Hindlimb muscle (tissue), 1 donor: ENCODE results near the gene PCDHB16. TPM values are rescaled to one million over a fixed set of nuclear protein-coding genes. Genes with fewer than 3 reads are reported as not detected.
"Not testable (repeated sequence)": the region's sequence is repeated elsewhere in the genome, so short reads cannot be mapped to it uniquely, and the experiment has no call there.

Experiments
- DNase-seq: peaks from one replicate; pipeline ENCODE4 v3.0.0-alpha.2; 2013
- polyA plus RNA-seq: library from polyadenylated mRNA; unstranded; fragments of 120-200 nt; gene quantifications from one replicate; pipeline ENCODE4 v1.2.1, GENCODE V29; 2013; ENCODE audit not compliant: insufficient read length

The PCDHB16 gene
- polyA plus RNA-seq: 3.9 TPM

DNA sequence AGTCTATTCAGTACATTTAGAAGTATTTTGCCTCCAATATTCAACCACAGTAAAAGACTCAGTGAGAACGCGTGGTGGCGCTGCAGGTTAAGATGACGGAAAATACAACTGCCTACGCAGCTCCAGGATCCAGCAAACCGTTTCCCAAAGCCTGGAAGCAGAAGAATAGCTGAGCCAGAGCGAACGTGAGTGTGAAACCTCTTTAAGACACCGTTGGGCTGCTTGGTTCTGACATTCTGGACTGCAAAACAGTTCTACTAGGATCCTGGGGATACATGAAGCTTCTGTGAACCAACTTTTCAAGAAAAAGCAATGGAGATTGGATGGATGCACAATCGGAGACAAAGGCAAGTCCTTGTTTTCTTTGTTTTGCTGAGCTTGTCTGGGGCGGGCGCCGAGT is at the start of gene PCDHB16:
PCDHB16 (plus strand) TSS at position 140 of the 400 bp plus-strand sequence; CDS start at position 313, 173 bp downstream.
- DNase-seq: peak; percentile 8

GRCh38 chr5:141135030-141135717 is 47.0 kb upstream of the PCDHB16 start, which contains the start of gene PCDHB5:
Gene PCDHB5 (plus strand): TSS chr5:141135206. CDS start chr5:141135435, 229 bp downstream.
- DNase-seq: no peak

- DNase-seq: no peak
Observed at GRCh38 chr5:141135718-141136266, 46.4 kb upstream of the PCDHB16 start.

- not testable (repeated sequence) for DNase-seq
Observed at GRCh38 chr5:141137346-141137745, 44.8 kb upstream of the PCDHB16 start.

DNA sequence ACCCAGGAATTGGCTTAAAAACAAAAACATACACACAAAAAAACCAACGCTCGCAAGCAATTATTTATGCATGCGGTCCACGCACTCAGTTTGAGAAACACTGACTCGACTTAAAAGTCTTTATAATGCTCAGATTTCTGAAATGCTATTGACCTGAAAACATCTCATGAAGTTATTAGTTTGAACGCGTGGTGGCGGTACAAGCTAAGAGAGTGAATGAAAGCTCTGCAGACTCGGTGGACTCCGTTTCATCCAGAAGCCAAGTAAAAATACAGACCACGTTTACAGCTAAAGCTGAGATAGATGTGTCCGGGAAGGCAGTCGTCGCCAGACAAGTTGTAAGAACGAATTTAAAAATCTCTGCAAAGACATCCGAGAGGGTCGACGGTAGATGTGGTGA is 32.4 kb upstream of the PCDHB16 start, which contains the start of gene PCDHB6:
PCDHB6 (plus strand) TSS at position 246 of the 400 bp plus-strand sequence. CDS start 201 bp downstream, outside the sequence.
- no peak for DNase-seq

DNA sequence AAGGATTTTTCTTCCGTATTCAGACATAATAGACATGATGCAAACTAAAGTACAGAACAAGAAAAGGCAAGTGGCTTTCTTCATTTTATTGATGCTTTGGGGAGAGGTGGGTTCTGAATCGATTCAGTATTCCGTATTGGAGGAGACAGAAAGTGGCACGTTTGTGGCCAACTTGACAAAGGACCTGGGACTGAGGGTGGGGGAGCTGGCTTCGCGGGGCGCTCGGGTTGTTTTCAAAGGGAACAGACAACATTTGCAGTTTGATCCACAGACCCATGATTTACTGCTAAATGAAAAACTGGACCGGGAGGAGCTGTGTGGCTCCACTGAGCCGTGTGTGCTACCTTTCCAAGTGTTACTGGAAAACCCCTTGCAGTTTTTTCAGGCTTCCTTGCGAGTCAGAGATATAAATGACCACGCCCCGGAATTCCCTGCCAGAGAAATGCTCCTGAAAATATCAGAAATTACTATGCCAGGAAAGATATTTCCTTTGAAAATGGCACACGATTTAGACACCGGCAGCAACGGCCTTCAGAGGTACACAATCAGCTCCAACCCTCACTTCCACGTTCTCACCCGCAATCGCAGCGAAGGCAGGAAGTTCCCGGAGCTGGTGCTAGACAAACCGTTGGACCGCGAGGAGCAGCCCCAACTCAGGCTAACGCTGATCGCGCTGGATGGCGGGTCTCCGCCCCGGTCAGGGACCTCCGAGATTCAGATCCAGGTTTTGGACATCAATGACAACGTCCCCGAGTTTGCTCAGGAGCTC is 31.8 kb upstream of the PCDHB16 start:
- DNase-seq: no peak

- no peak for DNase-seq
Observed at GRCh38 chr5:141150993-141151325, 31.2 kb upstream of the PCDHB16 start.

- DNase-seq: not testable (repeated sequence)
Observed at GRCh38 chr5:141151632-141152031, 30.6 kb upstream of the PCDHB16 start.

- not testable (repeated sequence) for DNase-seq
Observed at GRCh38 chr5:141152096-141152495, 30.1 kb upstream of the PCDHB16 start.

DNA sequence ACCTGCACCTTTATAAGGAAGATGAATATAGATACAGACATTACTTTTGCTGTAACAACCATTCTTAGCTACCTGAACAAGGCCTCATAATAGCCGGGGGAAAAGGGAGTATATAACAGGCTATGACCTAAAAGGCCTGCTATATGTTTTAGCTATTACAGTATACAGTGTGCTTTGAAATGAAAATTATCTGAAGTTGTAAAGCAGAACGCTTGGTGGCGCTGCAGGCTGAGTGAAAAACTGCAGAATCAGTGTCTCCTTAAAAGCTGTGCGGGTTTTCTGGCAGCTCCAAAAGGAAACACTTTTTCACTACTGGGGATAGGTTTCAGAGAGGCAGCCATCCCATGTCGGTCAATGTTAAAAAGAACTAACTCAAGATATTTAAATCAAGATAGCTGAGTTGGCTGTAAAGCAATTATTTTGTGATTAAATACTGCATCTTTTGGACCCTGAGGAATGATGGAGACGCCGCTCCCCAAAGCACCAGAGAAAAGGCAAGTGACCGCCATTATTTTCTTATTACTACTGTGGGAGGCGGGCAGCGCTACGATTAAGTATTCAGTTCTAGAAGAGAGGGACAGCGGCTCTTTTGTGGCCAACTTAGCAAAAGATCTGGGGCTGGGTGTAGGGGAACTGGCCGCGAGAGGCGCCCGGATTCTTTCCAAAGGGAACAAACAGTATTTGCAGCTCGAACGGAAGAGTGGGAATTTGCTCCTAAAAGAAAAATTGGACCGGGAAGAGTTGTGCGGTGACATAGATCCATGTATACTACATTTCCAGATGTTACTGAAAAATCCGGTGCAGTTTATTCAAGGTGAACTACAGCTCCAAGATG is 26.4 kb upstream of the PCDHB16 start:
- DNase-seq: no peak

- DNase-seq: not testable (repeated sequence)
Observed at GRCh38 chr5:141157356-141157755, 24.8 kb upstream of the PCDHB16 start.

GRCh38 chr5:141157901-141158300 is 24.3 kb upstream of the PCDHB16 start:
- not testable (repeated sequence) for DNase-seq

GRCh38 chr5:141172381-141173204 is 9.6 kb upstream of the PCDHB16 start, which contains the start of gene PCDHB7:
Gene PCDHB7 (plus strand): TSS chr5:141172644. CDS start chr5:141172836, 192 bp downstream.
- peak; percentile 23 for DNase-seq

DNA sequence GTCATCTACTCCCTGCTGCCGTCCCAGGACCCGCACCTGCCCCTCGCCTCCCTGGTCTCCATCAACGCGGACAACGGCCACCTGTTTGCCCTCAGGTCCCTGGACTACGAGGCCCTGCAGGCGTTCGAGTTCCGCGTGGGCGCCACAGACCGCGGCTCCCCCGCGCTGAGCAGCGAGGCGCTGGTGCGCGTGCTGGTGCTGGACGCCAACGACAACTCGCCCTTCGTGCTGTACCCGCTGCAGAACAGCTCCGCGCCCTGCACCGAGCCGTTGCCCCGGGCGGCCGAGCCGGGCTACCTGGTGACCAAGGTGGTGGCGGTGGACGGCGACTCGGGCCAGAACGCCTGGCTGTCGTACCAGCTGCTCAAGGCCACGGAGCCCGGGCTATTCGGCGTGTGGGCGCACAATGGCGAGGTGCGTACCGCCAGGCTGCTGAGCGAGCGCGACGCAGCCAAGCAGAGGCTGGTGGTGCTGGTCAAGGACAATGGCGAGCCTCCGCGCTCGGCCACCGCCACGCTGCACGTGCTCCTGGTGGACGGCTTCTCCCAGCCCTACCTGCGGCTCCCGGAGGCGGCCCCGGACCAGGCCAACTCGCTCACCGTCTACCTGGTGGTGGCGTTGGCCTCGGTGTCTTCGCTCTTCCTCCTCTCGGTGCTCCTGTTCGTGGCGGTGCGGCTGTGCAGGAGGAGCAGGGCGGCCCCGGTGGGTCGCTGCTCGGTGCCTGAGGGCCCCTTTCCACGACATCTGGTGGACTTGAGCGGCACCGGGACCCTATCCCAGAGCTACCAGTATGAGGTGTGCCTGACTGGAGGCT is 7.7 kb upstream of the PCDHB16 start:
- not testable (repeated sequence) for DNase-seq

- DNase-seq: no peak
Observed at GRCh38 chr5:141175933-141176332, 6.3 kb upstream of the PCDHB16 start.

GRCh38 chr5:141177577-141178191 is 4.5 kb upstream of the PCDHB16 start, which contains the start of gene PCDHB8:
Gene PCDHB8 (plus strand): TSS chr5:141177790. CDS start chr5:141178035, 245 bp downstream.
- DNase-seq: not testable (repeated sequence)

DNA sequence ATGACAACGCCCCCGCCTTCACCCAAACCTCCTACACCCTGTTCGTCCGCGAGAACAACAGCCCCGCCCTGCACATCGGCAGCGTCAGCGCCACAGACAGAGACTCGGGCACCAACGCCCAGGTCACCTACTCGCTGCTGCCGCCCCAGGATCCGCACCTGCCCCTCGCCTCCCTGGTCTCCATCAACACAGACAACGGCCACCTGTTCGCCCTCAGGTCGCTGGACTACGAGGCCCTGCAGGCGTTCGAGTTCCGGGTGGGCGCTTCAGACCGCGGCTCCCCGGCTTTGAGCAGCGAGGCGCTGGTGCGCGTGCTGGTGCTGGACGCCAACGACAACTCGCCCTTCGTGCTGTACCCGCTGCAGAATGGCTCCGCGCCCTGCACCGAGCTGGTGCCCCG is 2.8 kb upstream of the PCDHB16 start:
- DNase-seq: not testable (repeated sequence)

DNA sequence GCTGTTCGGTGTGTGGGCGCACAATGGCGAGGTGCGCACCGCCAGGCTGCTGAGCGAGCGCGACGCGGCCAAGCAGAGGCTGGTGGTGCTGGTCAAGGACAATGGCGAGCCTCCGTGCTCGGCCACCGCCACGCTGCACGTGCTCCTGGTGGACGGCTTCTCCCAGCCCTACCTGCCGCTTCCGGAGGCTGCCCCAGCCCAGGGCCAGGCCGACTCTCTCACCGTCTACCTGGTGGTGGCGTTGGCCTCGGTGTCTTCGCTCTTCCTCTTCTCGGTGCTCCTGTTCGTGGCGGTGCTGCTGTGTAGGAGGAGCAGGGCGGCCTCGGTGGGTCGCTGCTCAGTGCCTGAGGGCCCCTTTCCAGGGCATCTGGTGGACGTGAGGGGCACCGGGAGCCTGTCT is 2.3 kb upstream of the PCDHB16 start:
- DNase-seq: not testable (repeated sequence)

DNA sequence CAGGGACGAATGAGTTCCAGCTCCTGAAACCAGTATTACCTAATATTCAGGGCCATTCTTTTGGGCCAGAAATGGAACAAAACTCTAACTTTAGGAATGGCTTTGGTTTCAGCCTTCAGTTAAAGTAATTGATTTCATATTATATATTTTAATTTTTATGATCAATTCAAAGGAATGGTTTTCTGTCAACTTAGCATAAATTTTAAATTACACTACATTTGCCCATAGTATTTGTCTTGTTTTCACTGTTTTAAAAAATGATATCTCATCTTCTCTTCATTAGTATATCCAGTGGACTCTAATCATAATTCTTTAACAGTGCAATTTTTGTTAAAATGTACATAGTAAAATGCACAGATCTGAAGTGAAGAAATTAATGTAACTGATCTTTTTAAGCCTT is 1.9 kb upstream of the PCDHB16 start:
- DNase-seq: no peak
